SK-N-SH treated with all-trans-retinoic acid at 6 μM for 48 hours (cell line): ENCODE data around the gene CNTRL.

Source experiments
- ATAC-seq: fragments of 200-7000 bp; cut with Tn5 transposase; 3 replicates; pipeline ENCODE4 v1.9.1; 2020; ENCODE audit warnings: mild to moderate bottlenecking, moderate library complexity
- BACH2 ChIP-seq: fragments of 250-450 bp; sonication (Bioruptor Pico); IDR thresholded peaks from 2 replicates; pipeline ENCODE4 v1.9.0; 2021; ENCODE audit warnings: mild to moderate bottlenecking, borderline replicate concordance
- CSDC2 ChIP-seq: fragments of 250-450 bp; sonication (Bioruptor Pico); IDR thresholded peaks from 2 replicates; pipeline ENCODE4 v1.5.0; 2020; ENCODE audit warnings: mild to moderate bottlenecking, moderate library complexity
- CSRNP3 ChIP-seq: fragments of 250-450 bp; sonication (Bioruptor Pico); IDR thresholded peaks from 2 replicates; pipeline ENCODE4 v1.5.1; 2021; ENCODE audit warnings: mild to moderate bottlenecking, moderate library complexity
- ESRRG ChIP-seq: fragments of 250-450 bp; sonication (Bioruptor Pico); IDR thresholded peaks from 2 replicates; pipeline ENCODE4 v1.6.1; 2021; ENCODE audit warnings: mild to moderate bottlenecking
- GLIS3 ChIP-seq: fragments of 250-450 bp; sonication (Bioruptor Pico); IDR thresholded peaks from 2 replicates; pipeline ENCODE4 v1.5.0; 2020; ENCODE audit warnings: mild to moderate bottlenecking, moderate library complexity
- ISL1 ChIP-seq: fragments of 250-450 bp; sonication (Bioruptor Pico); IDR thresholded peaks from 2 replicates; pipeline ENCODE4 v2.1.2; 2022; ENCODE audit warnings: mild to moderate bottlenecking, moderate library complexity
- OSR1 ChIP-seq: fragments of 250-450 bp; sonication (Bioruptor Pico); IDR thresholded peaks from 2 replicates; pipeline ENCODE4 v1.8.0; 2022; ENCODE audit warnings: moderate library complexity, mild to moderate bottlenecking, inconsistent platforms
- PATZ1 ChIP-seq: fragments of 250-450 bp; sonication (Bioruptor Pico); IDR thresholded peaks from 2 replicates; pipeline ENCODE4 v1.8.0; 2020; ENCODE audit warnings: mild to moderate bottlenecking, moderate library complexity, borderline replicate concordance
- POU6F1 ChIP-seq: fragments of 250-450 bp; sonication (Bioruptor Pico); IDR thresholded peaks from 2 replicates; pipeline ENCODE4 v1.8.0; 2021; ENCODE audit warnings: low read depth, mild to moderate bottlenecking, moderate library complexity, borderline replicate concordance
- PPARA ChIP-seq: fragments of 250-450 bp; sonication (Bioruptor Pico); IDR thresholded peaks from 2 replicates; pipeline ENCODE4 v1.5.0; 2020; ENCODE audit warnings: mild to moderate bottlenecking, borderline replicate concordance
- RARB ChIP-seq: fragments of 250-450 bp; sonication (Bioruptor Pico); IDR thresholded peaks from 2 replicates; pipeline ENCODE4 v1.8.0; 2021; ENCODE audit warnings: mild to moderate bottlenecking, moderate library complexity
- SNAI2 ChIP-seq: fragments of 250-450 bp; sonication (Bioruptor Pico); IDR thresholded peaks from 2 replicates; pipeline ENCODE4 v1.5.0; 2020; ENCODE audit warnings: mild to moderate bottlenecking, moderate library complexity
- TCF4 ChIP-seq: fragments of 250-450 bp; sonication (Bioruptor Pico); IDR thresholded peaks from 2 replicates; pipeline ENCODE4 v1.8.0; 2021; ENCODE audit warnings: mild to moderate bottlenecking, moderate library complexity, borderline replicate concordance
- TOX ChIP-seq: fragments of 250-450 bp; sonication (Bioruptor Pico); IDR thresholded peaks from 2 replicates; pipeline ENCODE4 v1.8.0; 2021; ENCODE audit warnings: mild to moderate bottlenecking, moderate library complexity, borderline replicate concordance
- TSHZ2 ChIP-seq: fragments of 250-450 bp; sonication (Bioruptor Pico); IDR thresholded peaks from 2 replicates; pipeline ENCODE4 v1.5.0; 2020; ENCODE audit warnings: mild to moderate bottlenecking, moderate library complexity
- ZC3H10 ChIP-seq: fragments of 250-450 bp; sonication (Bioruptor Pico); IDR thresholded peaks from 2 replicates; pipeline ENCODE4 v1.5.1; 2021; ENCODE audit warnings: mild to moderate bottlenecking, moderate library complexity
- ZFP3 ChIP-seq: fragments of 250-450 bp; sonication (Bioruptor Pico); IDR thresholded peaks from 2 replicates; pipeline ENCODE4 v1.5.0; 2020; ENCODE audit warnings: mild to moderate bottlenecking, moderate library complexity
- ZFP30 ChIP-seq: fragments of 450-650 bp; formaldehyde crosslinking; IDR thresholded peaks from 2 replicates; pipeline ENCODE4 v1.5.0; 2022; ENCODE audit warnings: mild to moderate bottlenecking, moderate library complexity
- ZNF565 ChIP-seq: fragments of 450-650 bp; formaldehyde crosslinking; conservative IDR thresholded peaks from 2 replicates; pipeline ENCODE4 v1.5.0; 2020; ENCODE audit warnings: low read depth, mild to moderate bottlenecking, moderate library complexity
- ZNF70 ChIP-seq: fragments of 450-650 bp; formaldehyde crosslinking; IDR thresholded peaks from 2 replicates; pipeline ENCODE4 v1.5.0; 2020; ENCODE audit warnings: mild to moderate bottlenecking, moderate library complexity
- ZNF8 ChIP-seq: fragments of 450-650 bp; formaldehyde crosslinking; IDR thresholded peaks from 2 replicates; pipeline ENCODE4 v1.5.0; 2020; ENCODE audit warnings: mild to moderate bottlenecking, moderate library complexity

The CNTRL gene

GRCh38 chr9:121073038-121073437 is 1.7 kb upstream of the CNTRL start:
- ATAC-seq: no peak
- no peak for TF ChIP-seq ZNF8 (CRISPR knock-in tag)
- no peak for TF ChIP-seq ZNF70 (CRISPR knock-in tag)
- no peak for TF ChIP-seq RARB (CRISPR knock-in tag)
- TF ChIP-seq SNAI2 (CRISPR knock-in tag): no peak
- no peak for TF ChIP-seq CSDC2 (CRISPR knock-in tag)
- no peak for TF ChIP-seq TOX (CRISPR knock-in tag)
- TF ChIP-seq PPARA (CRISPR knock-in tag): no peak
- no peak for TF ChIP-seq TSHZ2 (CRISPR knock-in tag)
- TF ChIP-seq TCF4 (CRISPR knock-in tag): no peak
- TF ChIP-seq OSR1 (CRISPR knock-in tag): no peak
- no peak for TF ChIP-seq ZFP3 (CRISPR knock-in tag)
- no peak for TF ChIP-seq GLIS3 (CRISPR knock-in tag)
- TF ChIP-seq BACH2 (CRISPR knock-in tag): no peak
- TF ChIP-seq ZFP30 (CRISPR knock-in tag): no peak
- no peak for TF ChIP-seq PATZ1 (CRISPR knock-in tag)
- no peak for TF ChIP-seq CSRNP3 (CRISPR knock-in tag)
- no peak for TF ChIP-seq ZNF565 (CRISPR knock-in tag)
- TF ChIP-seq POU6F1 (CRISPR knock-in tag): no peak

GRCh38 chr9:121075251-121076036 is 689 bp downstream of the CNTRL start:
- ATAC-seq: peak; percentile 44
- TF ChIP-seq ISL1 (0 out of 2 replicates have a peak, but pooled peaks have one; percentile 16), ESRRG (CRISPR knock-in tag) (no peak)

- no peak for ATAC-seq
- no peak for TF ChIP-seq TSHZ2 (CRISPR knock-in tag)
- TF ChIP-seq PPARA (CRISPR knock-in tag): no peak
- no peak for TF ChIP-seq ZC3H10 (CRISPR knock-in tag)
- no peak for TF ChIP-seq CSRNP3 (CRISPR knock-in tag)
- no peak for TF ChIP-seq BACH2 (CRISPR knock-in tag)
- TF ChIP-seq TCF4 (CRISPR knock-in tag): no peak
These were observed 7.3 kb downstream of the CNTRL start for GRCh38 chr9:121082075-121082474.
